Memory B cell (primary cell): ENCODE measurements around the gene INSIG2.
"Not testable (repeated sequence)": the region's sequence is repeated elsewhere in the genome, so short reads cannot be mapped to it uniquely, and the experiment has no call there.

Source experiments
- ATAC-seq: fragments of 150-1000 bp; cut with Tn5 transposase; 2 replicates; pipeline ENCODE4 v1.10.0; 2021; ENCODE audit warnings: low read depth, mild to moderate bottlenecking, moderate library complexity
- DNase-seq, 2 donors: peaks; one replicate each; pipeline ENCODE4 v3.0.0; 2022; ENCODE audit warnings: low spot score in 2 of 2
- H3K27ac Mint-ChIP-seq: one replicate; pipeline ENCODE4 v1.8.0; 2022; ENCODE audit warnings: mild to moderate bottlenecking, moderate library complexity, mixed read lengths
- H3K27me3 Mint-ChIP-seq: one replicate; pipeline ENCODE4 v1.8.0; 2022; ENCODE audit warnings: mixed read lengths
- H3K36me3 Mint-ChIP-seq: one replicate; pipeline ENCODE4 v1.8.0; 2022; ENCODE audit warnings: mild to moderate bottlenecking, mixed read lengths
- H3K4me1 Mint-ChIP-seq: one replicate; pipeline ENCODE4 v1.8.0; 2022; ENCODE audit warnings: mixed read lengths
- H3K4me3 Mint-ChIP-seq: one replicate; pipeline ENCODE4 v1.8.0; 2022; ENCODE audit warnings: mild to moderate bottlenecking, moderate library complexity, mixed read lengths
- H3K9me3 Mint-ChIP-seq: one replicate; pipeline ENCODE4 v1.8.0; 2022; ENCODE audit warnings: mixed read lengths

INSIG2 gene

GRCh38 chr2:118078734-118079133 lies 9.5 kb upstream of the INSIG2 start:
- Mint-ChIP-seq H3K4me1 (no peaks in the 10 kb centered on the region), H3K36me3 (no peaks in the 10 kb centered on the region), H3K27me3 (no peaks in the 10 kb centered on the region), H3K9me3 (no peaks in the 10 kb centered on the region), H3K4me3 (no peak overlapping the region), H3K27ac (no peak overlapping the region)
- no peak for ATAC-seq
- no peak for DNase-seq

- ATAC-seq = no peak
- DNase-seq = no peak
These were observed 3.7 kb upstream of the INSIG2 start for GRCh38 chr2:118084491-118085089.

DNA sequence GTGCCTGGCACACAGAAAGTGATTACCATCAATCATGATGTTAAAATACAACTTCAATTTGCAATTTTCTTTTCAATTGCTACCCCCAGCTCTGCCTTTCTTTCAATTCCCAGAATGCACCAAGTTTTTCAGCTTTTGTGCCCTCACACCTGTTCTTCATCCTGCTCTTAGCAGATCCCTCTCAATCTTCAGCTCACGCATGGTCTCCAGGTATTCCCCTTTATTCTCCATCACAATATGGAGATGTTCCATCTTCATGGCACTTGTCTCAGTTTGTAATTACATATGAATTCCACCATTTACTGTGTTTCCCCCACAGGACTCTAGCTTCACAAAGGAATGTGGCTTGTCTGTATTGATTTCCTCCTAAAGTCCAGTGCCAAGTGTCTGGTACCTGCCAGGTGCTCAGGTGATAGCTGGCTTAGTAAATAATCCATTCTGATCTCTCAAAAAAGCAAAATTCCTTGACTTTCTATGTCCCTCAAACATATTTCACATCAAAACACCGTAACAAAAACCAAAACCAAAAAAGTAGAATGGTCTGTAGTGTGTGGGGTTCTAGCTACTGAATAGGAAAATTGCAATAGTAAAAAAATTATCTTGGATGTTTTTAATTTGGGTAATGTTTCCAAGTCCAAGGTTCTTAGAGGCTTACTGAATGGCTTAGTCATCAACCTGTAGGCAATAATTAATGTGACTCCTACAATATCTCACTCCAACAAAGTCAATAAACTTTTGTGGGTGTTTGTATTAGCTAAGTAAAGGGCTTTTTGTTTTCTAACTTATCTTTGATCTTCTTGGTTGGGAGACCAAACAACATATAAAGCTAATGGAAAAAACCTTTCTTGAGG lies 2.9 kb upstream of the INSIG2 start:
- Mint-ChIP-seq H3K27me3 (peaks cover 2% of the 10 kb centered on the region), H3K36me3 (no peaks in the 10 kb centered on the region), H3K4me3 (no peak overlapping the region), H3K4me1 (peaks cover 4% of the 10 kb centered on the region), H3K9me3 (no peaks in the 10 kb centered on the region), H3K27ac (no peak overlapping the region)
- ATAC-seq = no peak
- DNase-seq = no peak

More at GRCh38 chr2:118084491-118085089, 3.7 kb upstream of the INSIG2 start:
- Mint-ChIP-seq H3K36me3 (no peaks in the 10 kb centered on the region), H3K27ac (no peak overlapping the region), H3K4me1 (peaks cover 4% of the 10 kb centered on the region), H3K27me3 (peaks cover 2% of the 10 kb centered on the region), H3K4me3 (no peak overlapping the region), H3K9me3 (no peaks in the 10 kb centered on the region)

- Mint-ChIP-seq H3K27ac (no peak overlapping the region), H3K36me3 (no peaks in the 10 kb centered on the region), H3K4me3 (no peak overlapping the region), H3K27me3 (peaks cover 2% of the 10 kb centered on the region), H3K9me3 (no peaks in the 10 kb centered on the region), H3K4me1 (peaks cover 4% of the 10 kb centered on the region)
- ATAC-seq (no peak), DNase-seq (no peak)
These were observed 2.1 kb upstream of the INSIG2 start for GRCh38 chr2:118086024-118086633.

DNA sequence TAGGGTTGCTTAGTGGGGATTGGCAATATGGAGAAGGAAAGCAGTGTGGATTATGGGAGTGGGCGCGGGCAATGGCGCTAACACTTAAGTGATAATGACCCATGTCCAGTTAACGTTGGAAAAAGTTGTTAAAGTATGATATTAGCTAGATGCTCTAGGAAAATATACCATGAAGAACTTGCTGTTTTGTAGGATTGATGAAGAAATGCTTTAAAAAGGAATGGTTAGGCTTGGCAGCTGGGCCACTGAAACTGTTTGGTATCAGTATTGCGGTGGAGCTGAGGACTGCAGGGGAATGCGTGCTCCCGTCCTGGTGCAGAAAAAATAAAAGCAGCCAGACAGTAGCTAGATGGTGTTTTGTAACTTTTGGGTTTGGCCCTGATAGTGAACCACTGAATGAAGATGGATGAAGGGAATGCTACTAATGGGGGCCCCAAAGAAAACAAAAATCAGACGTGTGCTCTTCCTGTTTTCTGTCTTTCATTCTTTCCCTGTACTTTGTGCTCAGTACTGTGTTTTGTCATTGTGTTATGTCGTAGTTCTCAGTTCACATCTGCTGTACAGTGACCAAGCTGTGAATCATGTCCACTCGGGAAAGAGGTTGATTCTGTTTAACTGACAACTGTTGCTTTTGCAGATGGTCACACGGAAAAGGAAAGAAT lies 999 bp downstream of the INSIG2 start:
- H3K36me3 Mint-ChIP-seq = peaks cover 3% of the 10 kb centered on the region
- peak overlapping the region; percentile 93 for H3K4me3 Mint-ChIP-seq
- no peaks in the 10 kb centered on the region for H3K9me3 Mint-ChIP-seq
- H3K4me1 Mint-ChIP-seq = peaks cover 11% of the 10 kb centered on the region
- peaks cover 2% of the 10 kb centered on the region for H3K27me3 Mint-ChIP-seq
- no peak overlapping the region for H3K27ac Mint-ChIP-seq
- ATAC-seq = peak; percentile 28
- peak in 1 of 2 donors; percentile 3 for DNase-seq

DNA sequence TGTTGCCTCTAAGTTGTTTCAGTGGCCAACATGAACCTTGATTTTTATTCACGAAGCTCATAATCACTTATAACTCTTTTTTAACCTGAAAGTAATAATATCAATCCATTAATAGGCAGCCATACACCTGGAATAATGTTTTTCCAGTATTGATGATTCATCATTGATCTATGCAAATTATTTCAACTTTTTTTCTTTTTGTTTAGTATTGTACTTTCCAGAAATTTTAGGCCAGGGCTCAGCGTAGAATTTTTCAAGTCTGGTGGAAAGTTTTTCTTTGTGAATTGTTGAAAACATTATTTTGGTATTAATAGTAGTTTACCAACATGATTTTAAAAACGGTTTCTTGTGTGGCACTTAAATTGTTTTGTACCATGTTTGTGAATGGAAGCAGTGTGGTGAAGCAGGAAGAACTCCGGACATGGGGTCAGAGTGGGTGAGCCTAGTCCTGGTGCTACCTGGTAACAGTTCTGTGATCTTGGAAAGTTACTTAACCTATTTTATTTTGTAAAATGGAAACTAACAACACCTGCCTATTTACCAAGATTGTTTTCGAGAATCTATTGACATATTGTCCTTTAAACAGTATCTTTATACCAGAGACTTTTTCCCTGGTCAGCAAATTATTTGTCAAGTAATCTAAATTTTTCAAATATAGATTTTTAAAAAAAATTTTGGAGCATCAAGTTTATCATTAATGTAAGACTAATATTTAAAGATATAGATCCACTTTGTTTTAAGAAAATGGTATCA lies 2.3 kb downstream of the INSIG2 start:
- Mint-ChIP-seq H3K9me3 (no peaks in the 10 kb centered on the region), H3K4me1 (peaks cover 13% of the 10 kb centered on the region), H3K36me3 (peaks cover 3% of the 10 kb centered on the region), H3K4me3 (no peak overlapping the region), H3K27ac (no peak overlapping the region), H3K27me3 (no peaks in the 10 kb centered on the region)
- no peak for DNase-seq
- ATAC-seq = no peak

- Mint-ChIP-seq H3K36me3 (peaks cover 3% of the 10 kb centered on the region), H3K4me3 (no peak overlapping the region), H3K27ac (no peak overlapping the region), H3K27me3 (no peaks in the 10 kb centered on the region), H3K9me3 (no peaks in the 10 kb centered on the region), H3K4me1 (peaks cover 15% of the 10 kb centered on the region)
- DNase-seq = no peak
- no peak for ATAC-seq
These were observed 2.8 kb downstream of the INSIG2 start for GRCh38 chr2:118091140-118091478.

DNA sequence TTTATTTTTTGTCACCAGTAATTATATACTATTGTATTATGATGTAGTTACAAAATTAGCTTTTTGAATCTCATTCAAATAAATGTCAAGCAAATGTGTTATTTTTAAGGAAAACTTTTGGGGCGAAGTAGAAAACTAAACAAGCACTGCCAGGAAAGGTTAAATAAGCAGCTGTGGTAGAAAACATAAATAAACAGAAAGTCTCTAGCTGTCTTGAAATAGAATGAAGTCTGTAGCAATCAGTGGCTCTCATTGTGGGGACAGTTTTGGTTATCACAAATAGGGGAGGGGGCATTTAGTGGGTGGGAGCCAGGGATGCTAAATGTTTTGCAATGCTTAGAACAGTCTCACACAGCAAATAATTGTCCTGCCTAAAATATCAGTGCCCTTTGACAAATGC lies 3.4 kb downstream of the INSIG2 start:
- peaks cover 15% of the 10 kb centered on the region for H3K4me1 Mint-ChIP-seq
- no peak overlapping the region for H3K4me3 Mint-ChIP-seq
- no peak overlapping the region for H3K27ac Mint-ChIP-seq
- DNase-seq (no peak), ATAC-seq (no peak)
- no peaks in the 10 kb centered on the region for H3K9me3 Mint-ChIP-seq
- H3K27me3 Mint-ChIP-seq = no peaks in the 10 kb centered on the region
- H3K36me3 Mint-ChIP-seq = peaks cover 3% of the 10 kb centered on the region

DNA sequence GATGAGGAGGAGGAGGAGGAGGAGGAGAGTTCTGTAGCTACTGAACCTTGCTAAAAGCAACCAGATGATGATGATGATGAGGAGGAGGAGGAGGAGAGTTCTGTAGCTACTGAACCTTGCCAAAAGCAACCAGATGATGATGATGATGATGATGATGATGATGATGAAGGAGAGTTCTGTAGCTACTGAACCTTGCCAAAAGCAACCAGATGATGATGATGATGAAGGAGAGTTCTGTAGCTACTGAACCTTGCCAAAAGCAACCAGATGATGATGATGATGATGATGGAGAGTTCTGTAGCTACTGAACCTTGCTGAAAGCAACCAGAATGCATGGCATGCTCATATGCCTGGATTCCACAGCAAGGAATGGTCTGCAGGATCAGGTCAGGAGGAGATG lies 5.8 kb downstream of the INSIG2 start:
- H3K27me3 Mint-ChIP-seq, H3K27ac Mint-ChIP-seq, H3K9me3 Mint-ChIP-seq, H3K4me3 Mint-ChIP-seq, ATAC-seq, DNase-seq: not testable (repeated sequence)
- Mint-ChIP-seq H3K36me3 (peaks cover 16% of the 10 kb centered on the region), H3K4me1 (peaks cover 20% of the 10 kb centered on the region)

DNA sequence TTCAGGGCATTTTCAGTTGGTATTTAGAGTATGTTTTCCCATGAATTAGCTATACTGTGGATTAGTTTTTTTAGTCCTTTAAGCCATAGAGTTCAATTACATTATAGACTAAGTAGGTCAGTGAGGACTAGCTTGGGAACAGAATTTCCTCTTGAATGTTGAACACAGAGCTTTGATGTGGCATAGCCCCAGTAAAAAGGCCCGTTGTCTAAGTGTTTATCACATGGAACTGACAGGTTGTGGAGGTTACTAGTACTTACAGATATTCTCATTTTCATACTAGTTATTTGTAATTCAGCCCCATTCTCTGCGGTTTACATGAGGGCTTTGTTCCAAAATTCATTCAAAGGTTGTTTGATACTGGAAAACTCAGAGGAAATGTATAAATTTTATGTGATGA lies 6.2 kb downstream of the INSIG2 start:
- H3K4me3 Mint-ChIP-seq = no peak overlapping the region
- no peak for DNase-seq
- peaks cover 20% of the 10 kb centered on the region for H3K4me1 Mint-ChIP-seq
- H3K36me3 Mint-ChIP-seq = peaks cover 16% of the 10 kb centered on the region
- no peaks in the 10 kb centered on the region for H3K9me3 Mint-ChIP-seq
- no peak for ATAC-seq
- no peaks in the 10 kb centered on the region for H3K27me3 Mint-ChIP-seq
- H3K27ac Mint-ChIP-seq = no peak overlapping the region

DNA sequence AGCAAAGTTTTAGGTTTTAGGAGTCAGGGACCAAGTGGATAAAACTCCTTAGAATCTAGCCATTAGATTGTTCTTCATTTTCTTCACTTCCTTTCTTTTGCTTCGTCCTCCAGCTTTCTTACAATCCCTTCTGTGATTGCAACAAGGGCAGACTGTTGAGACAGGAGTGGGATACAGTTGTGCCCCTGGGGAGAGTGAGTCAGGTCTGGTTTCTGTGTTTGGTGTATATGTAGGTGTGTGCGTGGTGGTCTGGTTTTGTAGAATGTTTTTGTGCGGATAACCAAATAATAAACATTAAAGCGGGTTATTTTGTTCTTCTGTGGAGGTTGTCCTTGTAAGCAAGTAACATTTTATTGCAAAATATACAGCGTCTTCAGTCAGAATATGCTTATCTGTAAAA lies 7.3 kb downstream of the INSIG2 start:
- Mint-ChIP-seq H3K4me1 (peaks cover 20% of the 10 kb centered on the region), H3K4me3 (no peak overlapping the region), H3K27me3 (no peaks in the 10 kb centered on the region), H3K27ac (no peak overlapping the region), H3K9me3 (no peaks in the 10 kb centered on the region), H3K36me3 (peaks cover 24% of the 10 kb centered on the region)
- ATAC-seq = no peak
- DNase-seq = no peak

- Mint-ChIP-seq H3K36me3 (peaks cover 32% of the 10 kb centered on the region), H3K4me3 (no peak overlapping the region), H3K27ac (no peak overlapping the region), H3K27me3 (no peaks in the 10 kb centered on the region), H3K9me3 (no peaks in the 10 kb centered on the region), H3K4me1 (peaks cover 18% of the 10 kb centered on the region)
- ATAC-seq (no peak), DNase-seq (no peak)
These were observed 9.4 kb downstream of the INSIG2 start for GRCh38 chr2:118097657-118098056.

DNA sequence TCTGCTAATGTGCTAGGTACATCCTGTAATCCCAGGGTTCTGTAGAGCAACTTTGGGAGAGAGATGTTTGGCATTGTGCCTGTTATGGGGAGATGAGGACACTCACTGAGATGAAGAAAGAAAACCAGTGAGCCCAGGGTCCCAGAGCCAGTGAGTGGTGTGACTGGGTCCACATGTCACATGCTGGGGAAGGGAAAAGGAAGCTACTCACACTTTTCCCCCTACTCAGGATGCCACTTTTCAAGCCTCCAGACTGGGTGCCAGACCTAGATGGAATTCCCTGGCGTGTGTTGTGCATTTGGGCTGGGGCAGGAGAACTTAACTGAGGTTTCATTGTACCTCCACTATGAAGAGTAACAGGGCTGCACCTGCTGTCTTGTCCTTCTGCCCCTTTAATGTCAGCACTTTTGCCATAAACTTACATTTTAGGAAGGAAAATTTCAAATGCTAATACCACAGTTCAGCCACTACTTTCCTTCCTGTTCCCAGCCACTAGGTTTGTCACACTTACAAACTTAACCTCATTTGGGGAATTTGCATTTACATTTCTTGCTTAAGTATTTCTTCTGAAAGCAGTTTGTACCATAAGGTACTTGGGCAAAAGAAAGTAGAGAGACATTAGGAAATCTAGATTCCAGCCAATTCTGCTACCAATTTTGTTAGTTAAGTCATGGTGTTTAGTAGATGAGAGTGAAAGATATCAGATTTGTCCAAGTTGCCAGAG lies 10.2 kb downstream of the INSIG2 start:
- Mint-ChIP-seq H3K36me3 (peaks cover 31% of the 10 kb centered on the region), H3K27me3 (no peaks in the 10 kb centered on the region), H3K4me1 (peaks cover 16% of the 10 kb centered on the region), H3K4me3 (no peak overlapping the region), H3K9me3 (no peaks in the 10 kb centered on the region), H3K27ac (no peak overlapping the region)
- no peak for DNase-seq
- no peak for ATAC-seq
